SU-DHL-6 (cell line): ENCODE data around the gene RAB36.

ENCODE experiments used
- H2AFZ ChIP-seq: fragments of 200-600 bp; sonication (generic); 2 replicates; pipeline ENCODE4 v1.6.1; 2014; ENCODE audit warnings: low read depth, mild to moderate bottlenecking, moderate library complexity, mixed read lengths, antibody characterized with exemption, low read length; ENCODE audit not compliant: severe bottlenecking
- H3F3A ChIP-seq: fragments of 200-600 bp; shearing (Covaris generic); 2 replicates; pipeline ENCODE4 v1.6.0; 2016; ENCODE audit warnings: antibody characterized with exemption, mild to moderate bottlenecking; ENCODE audit not compliant: insufficient read depth
- H3K27ac ChIP-seq: fragments of 200-600 bp; sonication (generic); 2 replicates; pipeline ENCODE4 v1.5.1; 2016; ENCODE audit warnings: low read depth, mild to moderate bottlenecking, low read length, moderate library complexity, mixed read lengths
- H3K27me3 ChIP-seq: fragments of 200-600 bp; sonication (generic), shearing (Covaris generic); 2 replicates; pipeline ENCODE4 v1.6.0; 2014; ENCODE audit warnings: mild to moderate bottlenecking, low read length
- H3K36me3 ChIP-seq: fragments of 200-600 bp; sonication (generic); 2 replicates; pipeline ENCODE4 v1.6.1; 2014; ENCODE audit warnings: mild to moderate bottlenecking, low read length, mixed read lengths
- H3K4me2 ChIP-seq: fragments of 300-600, 200-600 bp; shearing (Covaris generic), sonication (generic); 2 replicates; pipeline ENCODE4 v1.6.0; 2014; ENCODE audit warnings: low read length, low read depth, mild to moderate bottlenecking; ENCODE audit not compliant: poor library complexity, severe bottlenecking
- H3K4me3 ChIP-seq: fragments of 200-600 bp; sonication (generic); 2 replicates; pipeline ENCODE4 v1.5.1; 2014; ENCODE audit warnings: antibody characterized with exemption, low read length, mild to moderate bottlenecking, mixed read lengths; ENCODE audit not compliant: insufficient read depth, poor library complexity, severe bottlenecking
- H3K79me2 ChIP-seq: fragments of 200-600 bp; sonication (generic); 2 replicates; pipeline ENCODE4 v1.6.1; 2014; ENCODE audit warnings: mild to moderate bottlenecking, low read length, moderate library complexity; ENCODE audit not compliant: insufficient read depth
- H3K9ac ChIP-seq: fragments of 200-600 bp; sonication (generic); 2 replicates; pipeline ENCODE4 v1.7.0; 2014; ENCODE audit warnings: mild to moderate bottlenecking, low read length
- H3K9me2 ChIP-seq: fragments of 200-600 bp; sonication (generic); replicated peaks from 2 replicates; pipeline ENCODE4 v1.6.1; 2014; ENCODE audit warnings: low read length; ENCODE audit not compliant: insufficient read depth
- H3K9me3 ChIP-seq: fragments of 200-600 bp; sonication (generic); 2 replicates; pipeline ENCODE4 v1.6.1; 2014; ENCODE audit warnings: low read length, mixed read lengths; ENCODE audit not compliant: insufficient read depth
- H4K20me1 ChIP-seq: fragments of 200-600 bp; sonication (generic); 2 replicates; pipeline ENCODE4 v1.6.1; 2014; ENCODE audit warnings: low read depth, mild to moderate bottlenecking, antibody characterized with exemption, low read length, moderate library complexity, mixed read lengths
- EZH2phosphoT487 ChIP-seq: fragments of 200-600 bp; sonication (generic), shearing (Covaris generic); conservative IDR thresholded peaks from 2 replicates; pipeline ENCODE4 v1.6.1; 2018; ENCODE audit warnings: mild to moderate bottlenecking, antibody characterized with exemption, low read length, moderate library complexity, mixed read lengths
- TF ChIP-seq, protein P1 (sequence below): fragments of 200-600 bp; sonication (generic); IDR thresholded peaks from one replicate; pipeline ENCODE4 v1.5.1; 2017; ENCODE audit warnings: antibody characterized with exemption, mild to moderate bottlenecking, low read length, moderate library complexity; ENCODE audit not compliant: insufficient read depth, poor library complexity, severe bottlenecking

RAB36 gene

DNA sequence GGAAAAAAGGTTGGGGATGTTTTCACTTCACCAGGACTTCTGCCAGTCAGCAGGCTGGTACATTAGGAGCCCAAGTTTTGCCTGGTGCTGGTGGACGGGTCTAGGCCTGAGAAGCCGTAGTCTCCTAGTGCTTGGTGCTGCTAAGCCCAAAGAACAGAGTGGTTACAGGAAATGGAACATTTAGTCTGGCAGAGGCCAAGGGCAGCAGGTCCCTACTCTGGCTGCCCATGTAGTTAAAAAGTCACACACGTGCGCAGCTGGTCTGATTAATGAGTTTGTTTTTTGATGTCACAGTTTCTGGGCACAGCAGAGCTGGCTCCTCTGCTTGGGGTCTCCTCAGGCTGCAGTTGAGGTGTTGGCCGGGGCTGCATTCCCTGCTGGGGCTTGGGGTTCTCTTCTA lies 55.6 kb downstream of the RAB36 start:
- H3K4me2 ChIP-seq = no peak overlapping the region
- no peak overlapping the region for H3K4me3 ChIP-seq
- no peak overlapping the region for H2AFZ ChIP-seq
- no peaks in the 10 kb centered on the region for H3F3A ChIP-seq
- H3K9me3 ChIP-seq = no peaks in the 10 kb centered on the region
- H3K79me2 ChIP-seq = no peaks in the 10 kb centered on the region
- no peaks in the 10 kb centered on the region for H3K9me2 ChIP-seq
- H3K36me3 ChIP-seq = no peaks in the 10 kb centered on the region
- no peak overlapping the region for H3K9ac ChIP-seq
- no peak for TF ChIP-seq EZH2phosphoT487
- TF ChIP-seq, protein P1, sequence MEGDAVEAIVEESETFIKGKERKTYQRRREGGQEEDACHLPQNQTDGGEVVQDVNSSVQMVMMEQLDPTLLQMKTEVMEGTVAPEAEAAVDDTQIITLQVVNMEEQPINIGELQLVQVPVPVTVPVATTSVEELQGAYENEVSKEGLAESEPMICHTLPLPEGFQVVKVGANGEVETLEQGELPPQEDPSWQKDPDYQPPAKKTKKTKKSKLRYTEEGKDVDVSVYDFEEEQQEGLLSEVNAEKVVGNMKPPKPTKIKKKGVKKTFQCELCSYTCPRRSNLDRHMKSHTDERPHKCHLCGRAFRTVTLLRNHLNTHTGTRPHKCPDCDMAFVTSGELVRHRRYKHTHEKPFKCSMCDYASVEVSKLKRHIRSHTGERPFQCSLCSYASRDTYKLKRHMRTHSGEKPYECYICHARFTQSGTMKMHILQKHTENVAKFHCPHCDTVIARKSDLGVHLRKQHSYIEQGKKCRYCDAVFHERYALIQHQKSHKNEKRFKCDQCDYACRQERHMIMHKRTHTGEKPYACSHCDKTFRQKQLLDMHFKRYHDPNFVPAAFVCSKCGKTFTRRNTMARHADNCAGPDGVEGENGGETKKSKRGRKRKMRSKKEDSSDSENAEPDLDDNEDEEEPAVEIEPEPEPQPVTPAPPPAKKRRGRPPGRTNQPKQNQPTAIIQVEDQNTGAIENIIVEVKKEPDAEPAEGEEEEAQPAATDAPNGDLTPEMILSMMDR = no peak
- H3K27me3 ChIP-seq = no peaks in the 10 kb centered on the region
- no peaks in the 10 kb centered on the region for H4K20me1 ChIP-seq
- H3K27ac ChIP-seq = no peak overlapping the region

DNA sequence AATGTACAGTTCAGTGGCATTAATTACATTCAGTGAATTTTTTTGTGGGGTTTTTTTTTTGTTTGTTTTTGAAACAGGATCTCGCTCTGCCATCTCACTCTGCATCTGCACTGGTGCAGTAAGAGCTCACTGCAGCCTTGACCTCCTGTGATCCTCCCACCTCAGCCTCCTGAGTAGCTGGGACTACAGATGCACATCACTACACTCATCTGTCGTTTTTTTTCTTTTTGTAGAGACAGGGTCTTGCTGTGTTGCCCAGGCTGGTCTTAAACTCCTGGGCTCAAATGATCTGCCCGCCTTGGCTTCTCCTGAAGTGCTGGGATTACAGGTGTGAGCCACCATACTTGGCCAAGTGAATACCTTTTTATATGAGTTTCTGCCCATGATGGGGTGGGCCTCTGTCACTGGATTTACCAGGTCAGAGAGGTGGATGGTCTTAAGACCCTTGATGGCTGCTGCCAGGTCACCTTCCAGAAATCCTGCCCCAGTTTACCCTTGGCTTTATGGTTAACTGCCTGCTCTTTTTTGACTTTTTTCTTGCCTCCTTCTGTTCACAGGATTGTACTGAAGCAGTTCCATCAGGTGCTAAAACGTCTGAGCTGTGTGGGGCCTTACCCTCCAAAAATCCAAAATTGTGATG lies 57.7 kb downstream of the RAB36 start:
- Histone ChIP-seq H3K79me2 (no peaks in the 10 kb centered on the region), H3F3A (no peaks in the 10 kb centered on the region), H3K36me3 (no peaks in the 10 kb centered on the region), H3K4me2 (no peak overlapping the region), H3K4me3 (no peak overlapping the region), H2AFZ (no peak overlapping the region), H3K27ac (no peak overlapping the region), H3K9me3 (no peaks in the 10 kb centered on the region), H3K27me3 (no peaks in the 10 kb centered on the region), H4K20me1 (no peaks in the 10 kb centered on the region), H3K9me2 (no peaks in the 10 kb centered on the region), H3K9ac (no peak overlapping the region)
- TF ChIP-seq, protein P1 = no peak
- no peak for TF ChIP-seq EZH2phosphoT487

DNA sequence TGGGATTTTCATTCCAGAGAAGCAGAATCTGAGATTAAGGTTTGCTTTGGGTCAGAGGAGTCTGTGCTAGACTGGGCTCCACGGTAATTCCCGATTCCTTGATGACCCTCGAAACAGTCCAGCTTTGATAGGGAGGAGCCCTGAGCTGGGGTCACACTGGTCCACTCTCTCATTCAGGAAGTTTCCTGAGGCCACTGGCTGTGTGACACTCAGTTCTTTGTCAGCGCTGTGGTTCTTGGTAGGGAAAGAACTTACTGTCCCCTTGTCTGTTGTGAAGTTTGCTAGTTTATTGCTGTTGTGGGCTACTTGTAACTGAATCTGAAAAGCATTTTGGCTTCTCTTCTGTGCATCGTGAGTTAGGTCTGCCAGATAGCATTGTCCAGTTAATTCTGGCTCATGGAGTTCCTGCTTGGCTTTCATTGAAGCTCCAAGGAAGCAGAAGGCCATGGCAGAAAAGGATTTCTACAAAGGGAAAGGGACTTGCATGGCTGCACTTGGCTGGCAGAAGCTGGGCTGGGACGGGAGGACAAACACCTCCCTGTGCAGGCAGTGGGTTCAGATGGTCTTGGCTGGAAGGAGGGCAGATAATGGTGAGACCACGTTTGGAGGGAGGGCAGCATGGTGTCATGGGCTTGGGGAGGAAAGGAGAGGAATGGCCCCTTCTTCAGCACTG lies 58.3 kb downstream of the RAB36 start:
- no peak for TF ChIP-seq EZH2phosphoT487
- TF ChIP-seq, protein P1 = no peak
- Histone ChIP-seq H3K4me2 (no peak overlapping the region), H3F3A (no peaks in the 10 kb centered on the region), H4K20me1 (no peaks in the 10 kb centered on the region), H3K9ac (no peak overlapping the region), H3K79me2 (no peaks in the 10 kb centered on the region), H3K27me3 (no peaks in the 10 kb centered on the region), H2AFZ (no peak overlapping the region), H3K9me3 (no peaks in the 10 kb centered on the region), H3K27ac (no peak overlapping the region), H3K36me3 (no peaks in the 10 kb centered on the region), H3K4me3 (no peak overlapping the region), H3K9me2 (no peaks in the 10 kb centered on the region)
